NCI-H2196 (cell line): ENCODE results near the gene SPDYE4.

ENCODE experiments used
- DNase-seq: peaks from one replicate; lab custom pipeline; 2025; ENCODE audit not compliant: unreplicated experiment; lab: John Stamatoyannopoulos, UW

The SPDYE4 gene

DNA sequence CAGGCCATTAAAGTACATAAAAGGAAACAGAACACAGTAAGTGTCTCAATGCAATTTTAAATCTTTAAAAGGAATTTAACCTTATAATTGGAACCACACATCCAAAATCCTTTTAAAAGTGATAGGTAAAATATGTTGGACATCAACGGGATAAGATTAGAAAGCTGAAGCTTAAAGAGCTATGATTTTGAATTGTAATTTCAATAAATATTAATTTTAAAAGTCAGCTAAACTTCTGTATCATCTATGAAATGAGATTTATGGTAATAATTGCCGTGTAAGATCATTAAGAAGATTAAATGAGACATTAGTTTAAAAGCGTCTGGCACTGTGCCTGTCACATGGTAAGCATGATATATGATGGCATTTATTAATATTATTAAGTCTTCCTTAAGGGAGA is 45.0 kb downstream of the SPDYE4 start:
- DNase-seq: no peak

DNA sequence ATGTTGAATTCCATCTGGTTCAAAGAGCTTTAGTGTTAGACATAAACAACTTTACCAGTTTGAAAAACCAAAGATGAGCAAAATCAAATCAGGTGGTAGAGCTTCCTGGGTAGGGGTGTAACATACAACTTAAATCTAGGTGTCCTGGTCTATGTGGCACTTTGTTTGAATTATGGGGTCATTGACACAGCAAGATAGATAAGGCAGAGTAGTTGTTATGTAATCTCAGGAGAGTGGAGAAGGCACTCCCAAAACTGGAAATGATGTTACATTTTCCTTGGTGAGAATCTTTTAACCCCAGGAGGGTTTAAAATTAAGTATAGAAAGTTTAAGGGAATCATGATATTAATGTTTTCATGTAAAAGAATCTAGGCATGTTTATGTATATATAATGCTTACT is 45.6 kb downstream of the SPDYE4 start:
- no peak for DNase-seq

GRCh38 chr17:8711291-8711690 is 47.1 kb downstream of the SPDYE4 start:
- no peak for DNase-seq

- no peak for DNase-seq
Observed at GRCh38 chr17:8710813-8711212, 47.5 kb downstream of the SPDYE4 start.

- no peak for DNase-seq
Observed at GRCh38 chr17:8709006-8709405, 49.3 kb downstream of the SPDYE4 start.

- DNase-seq: no peak
Observed at GRCh38 chr17:8708025-8708461, 50.3 kb downstream of the SPDYE4 start.

- DNase-seq: no peak
Observed at GRCh38 chr17:8707332-8708024, 50.9 kb downstream of the SPDYE4 start.

DNA sequence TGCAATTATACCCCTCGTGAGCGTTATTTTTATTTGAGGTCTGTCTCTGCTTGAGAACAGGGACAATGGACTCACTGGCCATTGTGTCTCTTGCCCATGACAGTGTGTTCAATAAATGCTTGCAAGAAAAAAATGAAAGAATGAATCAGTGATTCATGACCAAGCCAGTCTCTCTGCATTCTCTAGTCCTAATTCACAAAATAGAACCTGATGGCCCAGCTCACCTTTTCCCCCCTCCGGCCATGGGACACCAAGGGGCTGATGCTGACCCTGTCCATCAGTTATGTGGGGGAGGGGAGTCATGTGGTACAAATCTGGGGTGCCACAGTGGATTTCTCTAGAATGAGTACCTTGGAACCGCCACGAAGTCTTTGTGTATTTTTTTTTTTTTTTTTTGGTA is 51.9 kb downstream of the SPDYE4 start:
- no peak for DNase-seq

DNA sequence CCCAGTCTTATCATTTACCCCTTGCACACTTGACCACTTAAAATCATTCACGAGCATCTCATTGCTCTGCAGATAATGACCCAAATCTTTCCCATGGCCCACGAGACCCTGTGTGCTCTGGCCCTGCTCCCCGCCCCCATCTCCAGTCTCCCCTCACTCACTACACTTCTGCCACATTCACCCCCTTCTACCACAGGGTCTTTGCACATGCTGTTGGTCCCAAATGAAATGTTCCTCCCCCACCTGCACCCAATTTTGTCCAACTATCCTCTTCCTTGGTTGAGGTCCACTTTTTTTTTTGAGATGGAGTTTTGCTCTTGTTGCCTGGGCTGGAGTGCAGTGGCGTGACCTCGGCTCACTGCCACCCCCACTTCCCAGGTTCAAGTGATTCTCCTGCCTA is 52.9 kb downstream of the SPDYE4 start:
- no peak for DNase-seq

GRCh38 chr17:8703001-8703400 is 55.3 kb downstream of the SPDYE4 start:
- no peak for DNase-seq

- no peak for DNase-seq
Observed at GRCh38 chr17:8701754-8702153, 56.6 kb downstream of the SPDYE4 start.

GRCh38 chr17:8701221-8701620 is 57.1 kb downstream of the SPDYE4 start:
- no peak for DNase-seq
